ENCODE measurements around the gene EXOC3. TPM values are rescaled to one million over a fixed set of nuclear protein-coding genes. Genes with fewer than 3 reads are reported as not detected.
"Not testable (repeated sequence)": the region's sequence is repeated elsewhere in the genome, so short reads cannot be mapped to it uniquely, and the experiment has no call there.

Gene EXOC3
- total RNA-seq, 4 donors from 2014 or later, result 46.4 to 92.7 (median 60.3) TPM

DNA sequence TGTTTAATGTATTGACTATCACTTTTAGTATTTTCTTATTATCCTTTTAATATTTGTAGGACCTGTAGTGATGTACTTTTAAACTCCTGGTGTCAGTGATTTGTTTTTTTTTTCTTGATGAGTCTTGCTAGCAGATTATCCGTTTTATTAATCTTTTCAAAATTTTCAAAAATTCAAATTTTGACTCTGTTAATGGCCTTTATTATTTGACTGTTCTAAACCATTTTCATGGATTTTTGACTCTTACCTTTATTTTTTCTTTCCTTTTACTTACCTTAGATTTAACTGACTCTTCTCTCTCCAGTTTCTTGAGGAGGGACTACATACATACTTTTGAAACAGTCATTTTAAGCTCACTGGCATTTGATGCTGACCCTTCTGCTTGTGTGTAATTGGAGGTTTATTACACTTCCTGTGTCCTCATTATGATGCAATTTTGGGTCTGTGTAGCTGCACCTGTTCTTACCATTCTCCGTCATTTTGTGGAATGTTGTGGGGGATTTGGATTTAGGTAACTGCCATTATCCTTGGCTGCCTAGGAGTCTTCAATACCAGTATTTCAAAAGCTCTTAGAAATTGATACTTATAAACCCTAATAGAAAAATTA, 32.0 kb upstream of the EXOC3 start:
- Histone ChIP-seq H3K36me3 (no peaks in the 10 kb centered on the region), H3K4me3 (no peak overlapping the region), H3K27ac (no peak overlapping the region), H3K4me1 (no peaks in the 10 kb centered on the region), H3K27me3 (peaks cover 4% of the 10 kb centered on the region), H3K9me3 (no peaks in the 10 kb centered on the region)
- no peak for TF ChIP-seq EP300 (IDR thresholded peaks at IDR 0.05)
- no peak for TF ChIP-seq CTCF (IDR thresholded peaks at IDR 0.05)
- no peak for TF ChIP-seq POLR2AphosphoS5 (IDR thresholded peaks at IDR 0.05)
- TF ChIP-seq POLR2A (IDR thresholded peaks at IDR 0.05), result no peak
- no peak for ATAC-seq
- WGBS, 2 donors (ENCODE audit: low coverage in 1 of 2), result 82 to 100% methylated on average over 1 to 2 of the region's 2 CpGs

DNA sequence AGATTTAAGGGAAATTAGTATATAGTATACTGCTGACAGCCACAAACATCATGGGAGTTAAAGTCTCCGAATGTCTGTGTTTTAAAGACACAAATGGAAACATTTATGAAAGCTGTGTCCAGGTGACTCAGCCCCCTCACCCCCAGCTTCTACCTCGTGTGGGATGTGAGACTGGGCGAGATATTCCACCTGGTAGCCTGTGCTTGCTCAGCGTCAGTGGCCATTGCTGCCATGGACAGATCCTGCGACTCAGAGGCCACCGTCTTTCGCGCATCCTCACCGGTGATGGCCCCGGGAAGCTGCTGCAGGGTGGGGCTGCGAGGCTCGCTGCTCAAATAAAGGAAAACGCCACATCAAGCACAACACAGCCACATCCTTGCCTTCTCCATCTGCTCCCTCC, 31.2 kb upstream of the EXOC3 start:
- H3K4me1 ChIP-seq, result no peaks in the 10 kb centered on the region
- WGBS, 2 donors (ENCODE audit: low coverage in 1 of 2), result 61 to 81% methylated on average over 3 to 5 of the region's 13 CpGs
- H3K36me3 ChIP-seq, result no peaks in the 10 kb centered on the region
- TF ChIP-seq EP300 (IDR thresholded peaks at IDR 0.05) (no peak), POLR2AphosphoS5 (IDR thresholded peaks at IDR 0.05) (no peak), CTCF (IDR thresholded peaks at IDR 0.05) (no peak), POLR2A (IDR thresholded peaks at IDR 0.05) (no peak)
- peaks cover 4% of the 10 kb centered on the region for H3K27me3 ChIP-seq
- H3K27ac ChIP-seq, result no peak overlapping the region
- no peaks in the 10 kb centered on the region for H3K9me3 ChIP-seq
- ATAC-seq, result no peak
- H3K4me3 ChIP-seq, result no peak overlapping the region

GRCh38 chr5:414991-415927, 27.7 kb upstream of the EXOC3 start:
- not testable (repeated sequence) for H3K4me3 ChIP-seq, H3K36me3 ChIP-seq, H3K4me1 ChIP-seq, H3K27me3 ChIP-seq, H3K9me3 ChIP-seq, ATAC-seq
- peak overlapping the region in 1 of 4 donors; percentile 90 for H3K27ac ChIP-seq
- 66% methylated on average over 10 of the region's 42 CpGs; no CpG with 5 or more reads in 1 of the 2 donors for WGBS, 2 donors (ENCODE audit: low coverage in 1 of 2)

- Histone ChIP-seq H3K36me3 (no peaks in the 10 kb centered on the region), H3K27me3 (peaks cover 4% of the 10 kb centered on the region), H3K4me3 (no peak overlapping the region), H3K4me1 (no peaks in the 10 kb centered on the region), H3K27ac (peak overlapping the region in 1 of 4 donors; percentile 90), H3K9me3 (no peaks in the 10 kb centered on the region)
- WGBS, 2 donors (ENCODE audit: low coverage in 1 of 2), result 41% methylated on average over 5 of the region's 24 CpGs; no CpG with 5 or more reads in 1 of the 2 donors
- no peak for ATAC-seq
- no peak for TF ChIP-seq CTCF (IDR thresholded peaks at IDR 0.05)
- no peak for TF ChIP-seq EP300 (IDR thresholded peaks at IDR 0.05)
- TF ChIP-seq POLR2A (IDR thresholded peaks at IDR 0.05), result no peak
- TF ChIP-seq POLR2AphosphoS5 (IDR thresholded peaks at IDR 0.05), result no peak
Measured at GRCh38 chr5:415928-416635, 26.9 kb upstream of the EXOC3 start.

- no peaks in the 10 kb centered on the region for H3K4me1 ChIP-seq
- H3K4me3 ChIP-seq, result no peak overlapping the region
- no peak overlapping the region for H3K27ac ChIP-seq
- 94 to 97% methylated on average over 3 to 4 of the region's 14 CpGs for WGBS, 2 donors (ENCODE audit: low coverage in 1 of 2)
- H3K36me3 ChIP-seq, result no peaks in the 10 kb centered on the region
- H3K27me3 ChIP-seq, result peaks cover 4% of the 10 kb centered on the region
- ATAC-seq, result no peak
- H3K9me3 ChIP-seq, result no peaks in the 10 kb centered on the region
- TF ChIP-seq POLR2AphosphoS5 (IDR thresholded peaks at IDR 0.05), result no peak
- TF ChIP-seq CTCF (IDR thresholded peaks at IDR 0.05), result no peak
- no peak for TF ChIP-seq EP300 (IDR thresholded peaks at IDR 0.05)
- TF ChIP-seq POLR2A (IDR thresholded peaks at IDR 0.05), result no peak
Measured at GRCh38 chr5:416636-416960, 26.4 kb upstream of the EXOC3 start.

Measured in gastroesophageal sphincter (tissue), 4 donors.